HL-60/S4 treated with phorbol 12-myristate 13-acetate at 8.2 ng/mL for 4 days and 3 days (cell line): ENCODE measurements around the gene TSR1.

Source experiments
- in situ Hi-C: fragments of 300-500 bp; cut with MboI; formaldehyde crosslinking; loops from 2 replicates; pipeline ENCODE4 v1.15.0; 2022; ENCODE audit warnings: low sequenced_read_pairs

The TSR1 gene

GRCh38 chr17:2336215-2336851, at the start of gene TSR1:
TSS of gene TSR1 (minus strand) at chr17:2336457. CDS start at chr17:2336427, 30 bp downstream.
- in situ Hi-C loops = no loop called here

DNA sequence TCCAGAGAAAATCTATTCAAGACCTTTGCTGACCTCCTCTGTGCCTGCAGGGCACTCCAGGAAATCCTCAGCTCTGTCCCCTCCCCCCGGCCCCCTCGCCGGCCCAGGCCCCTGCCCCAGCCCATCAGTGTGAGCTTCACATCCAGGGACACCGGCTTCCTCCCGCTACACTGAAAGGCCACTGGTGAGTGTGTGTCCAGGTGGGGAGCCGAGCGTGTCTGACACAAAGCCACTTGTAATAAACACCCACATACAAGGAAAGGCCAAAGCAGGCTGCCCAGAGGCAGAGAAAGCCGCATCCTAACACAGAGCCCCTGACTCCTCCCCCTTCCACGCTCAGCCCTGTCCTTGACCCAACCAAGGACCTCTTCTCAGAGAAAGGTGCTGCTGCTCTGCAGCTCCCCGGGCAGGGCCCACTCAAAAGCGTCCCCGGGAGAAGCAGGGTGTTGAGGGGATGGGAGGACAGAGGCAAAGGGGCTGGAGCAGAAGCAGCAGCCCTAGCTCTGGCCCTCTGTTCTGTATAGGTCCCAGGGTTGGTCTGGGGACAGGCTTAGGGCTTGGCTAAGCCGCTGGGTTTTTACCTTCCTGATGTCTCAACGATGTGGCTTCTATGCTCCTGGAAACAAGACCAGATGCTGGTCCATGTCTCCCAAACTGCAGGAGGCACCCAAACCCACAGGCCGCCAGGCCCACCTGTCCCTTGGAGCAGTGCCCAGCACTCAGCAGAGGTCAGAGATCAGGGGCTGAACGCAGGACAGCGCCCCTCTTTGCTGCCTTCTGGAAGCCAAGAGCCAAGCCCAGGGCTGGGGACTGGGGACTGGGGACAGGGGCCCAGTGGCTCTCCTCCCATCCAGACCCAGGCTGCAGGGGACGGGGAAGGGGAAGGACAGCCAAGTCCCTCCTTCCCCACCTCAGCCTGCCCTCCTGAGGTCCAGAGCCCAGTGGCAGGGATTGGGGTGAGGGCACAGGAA, 49.3 kb upstream of the TSR1 start:
- in situ Hi-C loops = no loop called here

DNA sequence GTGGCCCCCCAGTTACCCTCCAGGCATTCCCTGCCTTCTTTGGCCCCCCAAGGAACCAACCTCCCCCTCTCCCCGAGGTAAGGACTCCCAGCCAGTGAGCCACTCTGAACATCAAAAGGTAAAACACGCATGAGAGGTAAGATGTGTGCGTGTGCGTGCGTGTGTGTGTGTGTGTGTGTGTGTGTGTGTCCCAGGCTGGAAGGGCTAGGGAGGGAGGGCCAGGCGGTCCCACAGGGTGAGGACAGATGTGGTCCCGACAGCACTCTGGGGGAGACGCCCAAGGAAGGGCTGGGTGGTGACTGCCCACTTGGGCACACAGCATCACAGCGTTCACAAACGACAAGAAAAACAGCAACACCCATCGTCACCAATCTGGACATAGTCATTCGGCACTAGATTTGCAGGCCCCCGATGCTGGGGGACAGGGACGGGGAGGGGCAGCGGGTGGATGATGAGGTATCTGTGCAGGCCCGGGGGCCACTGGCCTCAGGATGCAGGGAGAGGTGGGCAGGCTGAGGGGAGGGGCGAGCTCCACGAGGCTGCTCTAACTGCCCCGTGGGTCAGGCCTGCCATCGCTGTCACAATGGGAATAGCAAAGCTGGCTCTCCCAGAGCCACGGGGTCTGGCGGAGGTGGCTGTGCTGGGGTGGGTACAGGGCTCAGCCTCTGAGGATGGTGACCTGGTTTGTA, 48.3 kb upstream of the TSR1 start:
- in situ Hi-C loops = no loop called here

DNA sequence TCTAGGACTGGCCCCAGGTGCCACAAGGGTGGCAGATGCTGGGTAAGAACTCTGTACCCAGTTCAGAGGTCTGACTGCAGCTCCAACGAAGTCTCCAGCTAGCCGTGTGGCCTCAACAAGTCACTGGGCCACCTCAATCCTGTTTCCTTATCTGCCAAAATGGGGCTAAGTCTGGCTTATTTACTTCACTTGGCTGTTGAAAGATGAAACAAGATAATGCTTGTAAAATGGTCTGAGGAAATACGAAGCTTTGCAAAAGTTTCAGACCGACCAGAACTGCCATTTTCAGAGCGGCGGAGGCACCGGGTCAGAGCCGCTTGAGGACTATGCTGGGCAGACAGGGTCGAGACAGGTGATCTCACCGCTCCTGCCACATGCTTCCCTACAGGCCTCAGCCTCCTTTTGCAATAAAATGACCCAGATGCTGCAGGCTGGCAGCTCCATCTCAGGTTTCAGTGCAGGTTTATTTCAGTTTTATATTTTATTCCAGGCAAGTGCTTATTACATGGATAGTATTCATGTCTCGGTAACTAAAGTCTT, 47.4 kb upstream of the TSR1 start:
- in situ Hi-C loops = no loop called here

GRCh38 chr17:2380950-2381649, 44.8 kb upstream of the TSR1 start:
- in situ Hi-C loops = no loop called here

GRCh38 chr17:2380226-2380922, 44.1 kb upstream of the TSR1 start:
- in situ Hi-C loops = no loop called here

DNA sequence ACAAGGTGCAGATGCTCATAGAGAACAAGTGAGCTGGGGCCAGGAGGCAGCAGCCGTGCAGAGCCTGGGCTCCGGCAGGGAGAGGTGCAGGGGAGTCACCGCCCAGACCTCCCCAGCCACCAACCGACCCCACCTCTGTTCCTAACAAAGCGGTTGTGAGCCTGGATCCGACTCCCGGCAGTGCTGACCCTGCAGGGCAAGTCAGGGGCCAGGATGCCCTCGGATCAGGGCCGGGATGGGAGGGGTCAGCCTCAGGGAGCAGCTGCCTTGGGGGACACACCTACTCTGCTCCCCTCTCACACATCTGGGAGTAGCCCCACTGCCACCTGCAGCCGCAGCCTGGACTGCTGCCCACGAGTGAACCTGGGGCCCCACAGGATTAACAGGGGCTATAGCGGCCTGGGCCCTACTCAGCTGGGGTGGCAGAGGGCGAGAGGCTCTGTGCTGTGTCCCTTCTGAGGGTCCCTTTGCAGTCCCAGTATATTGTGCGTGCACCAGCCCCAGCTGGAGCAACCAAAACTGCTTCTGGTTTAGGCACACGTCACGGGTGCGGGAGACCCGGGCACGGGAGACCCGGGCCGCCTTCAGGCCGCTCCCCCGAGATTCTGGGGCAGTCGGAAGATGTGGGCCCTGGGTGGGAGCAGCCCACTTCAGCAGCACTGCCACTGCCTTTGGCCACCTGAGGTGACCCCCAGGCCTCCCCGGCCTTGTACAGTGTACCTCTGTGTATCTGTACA, 43.4 kb upstream of the TSR1 start:
- in situ Hi-C loops = loop anchor here (10.0 kb wide), 1 partner anchor 45 kb away; no protein-coding TSS in a partner anchor

DNA sequence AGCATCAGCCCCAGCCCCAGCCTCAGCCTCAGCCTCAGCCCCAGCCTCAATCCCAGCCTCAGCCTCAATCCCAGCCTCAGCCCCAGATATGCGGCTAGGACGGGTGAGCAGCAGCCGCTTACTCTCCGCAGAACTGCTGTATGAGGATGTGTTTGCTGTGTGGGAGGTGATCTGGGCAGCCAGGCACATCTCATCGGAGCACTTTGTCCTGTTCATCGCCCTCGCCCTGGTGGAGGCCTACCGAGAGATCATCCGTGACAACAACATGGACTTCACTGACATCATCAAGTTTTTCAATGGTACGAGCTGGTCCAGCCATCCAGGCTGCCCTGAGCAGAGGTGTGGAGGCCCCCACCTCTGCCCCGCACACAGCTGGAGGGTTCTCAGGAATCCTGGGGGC, 42.6 kb upstream of the TSR1 start:
- in situ Hi-C loops = loop anchor here (10.0 kb wide), 1 partner anchor 46 kb away; no protein-coding TSS in a partner anchor

DNA sequence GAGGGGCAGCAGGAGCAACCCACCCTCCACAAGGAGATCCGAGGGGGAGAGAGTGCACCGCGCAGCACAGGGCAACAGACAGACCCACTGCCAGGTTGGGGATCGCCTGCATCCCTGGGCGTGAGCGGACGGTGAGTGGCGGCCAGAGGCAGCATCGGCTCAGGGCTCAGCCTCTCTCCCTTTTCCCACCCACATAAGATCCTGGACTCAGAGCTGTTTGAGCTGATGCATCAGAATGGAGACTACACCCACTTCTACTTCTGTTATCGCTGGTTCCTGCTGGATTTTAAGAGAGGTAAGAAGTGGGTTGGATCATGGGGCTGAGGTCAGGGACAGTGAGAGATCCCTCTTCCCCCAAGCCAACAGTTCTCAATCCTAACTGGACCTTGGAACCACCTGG, 41.4 kb upstream of the TSR1 start:
- in situ Hi-C loops = loop anchor here (10.0 kb wide), 1 partner anchor 47 kb away; no protein-coding TSS in a partner anchor

DNA sequence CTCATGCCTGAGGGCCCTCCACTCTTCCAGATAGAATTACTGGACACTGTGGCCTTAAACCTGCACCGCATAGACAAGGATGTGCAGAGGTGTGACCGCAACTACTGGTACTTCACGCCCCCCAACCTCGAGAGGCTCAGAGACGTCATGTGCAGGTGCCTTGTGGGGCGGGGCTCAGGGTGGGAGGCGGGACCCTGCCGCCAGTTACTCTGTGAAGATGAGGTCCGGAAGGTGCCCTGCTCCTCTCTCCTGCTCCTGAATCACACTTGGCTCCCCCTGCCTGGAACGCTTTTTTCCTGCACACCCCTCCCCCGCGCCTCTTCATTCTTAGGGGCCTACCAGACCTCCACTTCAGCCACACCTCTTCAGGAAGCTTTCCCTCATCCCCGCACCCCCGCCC, 39.9 kb upstream of the TSR1 start:
- in situ Hi-C loops = loop anchor here (10.0 kb wide), 1 partner anchor 49 kb away; no protein-coding TSS in a partner anchor

GRCh38 chr17:2375406-2375805, 39.1 kb upstream of the TSR1 start:
- in situ Hi-C loops = loop anchor here (10.0 kb wide), 1 partner anchor 49 kb away; no protein-coding TSS in a partner anchor

- in situ Hi-C loops = loop anchor here (10.0 kb wide), 1 partner anchor 50 kb away; no protein-coding TSS in a partner anchor
Measured at GRCh38 chr17:2374549-2375285, 38.5 kb upstream of the TSR1 start.

- in situ Hi-C loops = loop anchor here (10.0 kb wide), 1 partner anchor 52 kb away; no protein-coding TSS in a partner anchor
Measured at GRCh38 chr17:2373179-2373578, 36.9 kb upstream of the TSR1 start.

DNA sequence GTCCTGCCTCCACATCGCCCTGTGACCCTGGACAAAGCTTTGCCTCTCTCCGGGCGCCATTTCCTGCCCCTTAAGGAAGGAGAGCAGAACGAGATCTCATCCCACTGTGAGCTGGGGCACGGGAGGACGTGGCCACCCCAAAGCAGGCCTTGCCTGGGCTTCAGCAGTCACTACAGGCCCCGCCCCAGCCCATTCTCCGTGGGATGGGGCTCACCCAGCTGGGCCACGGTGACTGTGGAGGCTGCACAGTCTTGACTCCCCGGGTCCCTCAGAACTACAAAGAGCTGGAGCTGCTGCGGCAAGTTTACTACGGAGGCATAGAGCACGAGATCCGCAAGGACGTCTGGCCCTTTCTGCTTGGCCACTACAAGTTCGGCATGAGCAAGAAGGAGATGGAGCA, 36.4 kb upstream of the TSR1 start:
- in situ Hi-C loops = loop anchor here (10.0 kb wide), 1 partner anchor 52 kb away; no protein-coding TSS in a partner anchor

- in situ Hi-C loops = loop anchor here (10.0 kb wide), 1 partner anchor 53 kb away; no protein-coding TSS in a partner anchor
Measured at GRCh38 chr17:2372180-2372579, 35.9 kb upstream of the TSR1 start.

GRCh38 chr17:2371183-2372130, 35.2 kb upstream of the TSR1 start:
- in situ Hi-C loops = loop anchor here (10.0 kb wide), 1 partner anchor 53 kb away; no protein-coding TSS in a partner anchor

GRCh38 chr17:2370211-2370589, 33.9 kb upstream of the TSR1 start:
- in situ Hi-C loops = loop anchor here (10.0 kb wide), 1 partner anchor 55 kb away; no protein-coding TSS in a partner anchor
